HCT116 (cell line): ENCODE measurements around the gene RAP2A. TPM values are rescaled to one million over a fixed set of nuclear protein-coding genes. Genes with fewer than 3 reads are reported as not detected.

Experiments used
- ATAC-seq: fragments of 200-7000 bp; cut with Tn5 transposase; 2 replicates; pipeline ENCODE4 v1.9.1; 2020; ENCODE audit warnings: mild to moderate bottlenecking, moderate library complexity
- BruUV-seq: library from RNA; stranded (reverse); fragments of 400-500 nt; replicated peaks from 2 replicates; lab custom pipeline; 2021; lab: Mats Ljungman, UMichigan
- CTCF ChIA-PET: fragments of 300-600 bp; sonication (Branson Sonifier 250); formaldehyde crosslinking; loops from one replicate; lab custom pipeline; 2021; ENCODE audit warnings: antibody characterized with exemption; lab: Charles Lee
- POLR2A ChIA-PET: fragments of 300-600, 350-600 bp; sonication (Branson Sonifier 250); formaldehyde crosslinking; loops from one replicate; lab custom pipeline; 2021; ENCODE audit warnings: antibody characterized with exemption; lab: Charles Lee
- RAD21 ChIA-PET, 2 experiments: fragments of 300-600 bp; sonication (Branson Sonifier 250); formaldehyde crosslinking; loops; one replicate each; lab custom pipeline; 2023; ENCODE audit warnings: low total read pairs in 2 of 2; ENCODE audit not compliant: uncharacterized antibody in 2 of 2, unreplicated experiment in 2 of 2, low non-redundant PET in 1 of 2; lab: Charles Lee
- DNase-seq: peaks from one replicate; pipeline ENCODE4 v3.0.0-alpha.2; 2010; ENCODE audit warnings: low read depth, low spot score
- H2AFZ ChIP-seq: fragments of 200-600 bp; shearing (Covaris generic), sonication (generic); 2 replicates; pipeline ENCODE4 v1.6.1; 2017; ENCODE audit warnings: low read depth, mixed run types, mixed read lengths, antibody characterized with exemption, low read length; ENCODE audit not compliant: poor library complexity, severe bottlenecking
- H3K27ac ChIP-seq: 2 replicates; pipeline ENCODE4 v1.5.1; 2012; ENCODE audit warnings: low read depth, low read length
- H3K27me3 ChIP-seq: fragments of 200-600 bp; sonication (generic); 2 replicates; pipeline ENCODE4 v1.6.1; 2016; ENCODE audit warnings: mixed run types, low read length, mixed read lengths; ENCODE audit not compliant: insufficient read depth
- H3K36me3 ChIP-seq, 2 experiments: fragments of 200-500 bp in 1 of 2; fragments of 200-600 bp in 1 of 2; sonication (Bioruptor generic) in 1 of 2; sonication (generic) in 1 of 2; 2 replicates each; pipeline versions ENCODE4 v1.5.1 to v1.6.1; 2014 to 2016; ENCODE audit warnings: low read length in 2 of 2, inconsistent platforms in 1 of 2, mixed read lengths in 1 of 2, mixed run types in 1 of 2; ENCODE audit not compliant: insufficient read depth in 2 of 2, control insufficient read depth in 1 of 2
- H3K4me1 ChIP-seq, 2 experiments: fragments of 200-600 bp in 1 of 2; sonication (generic) in 1 of 2; 2 replicates each; pipeline versions ENCODE4 v1.5.1 to v1.6.1; 2012 to 2017; ENCODE audit warnings: low read length in 2 of 2, inconsistent platforms in 1 of 2, mild to moderate bottlenecking in 1 of 2, mixed read lengths in 1 of 2, mixed run types in 1 of 2, moderate library complexity in 1 of 2; ENCODE audit not compliant: insufficient read depth in 2 of 2, control insufficient read depth in 1 of 2
- H3K4me2 ChIP-seq: fragments of 200-600 bp; sonication (generic); 2 replicates; pipeline ENCODE4 v1.6.1; 2017; ENCODE audit warnings: mixed run types, low read length, mixed read lengths
- H3K4me3 ChIP-seq, 2 experiments: fragments of 200-600 bp in 1 of 2; sonication (generic) in 1 of 2; replicated peaks in 1 of 2; 2 replicates each; pipeline ENCODE4 v1.5.1; 2011 to 2016; ENCODE audit warnings: low read length in 2 of 2, control low read depth in 1 of 2, low read depth in 1 of 2, mild to moderate bottlenecking in 1 of 2, mixed read lengths in 1 of 2, mixed run types in 1 of 2
- H3K79me2 ChIP-seq: fragments of 200-600 bp; sonication (generic); 2 replicates; pipeline ENCODE4 v1.6.1; 2017; ENCODE audit warnings: mild to moderate bottlenecking, mixed run types, low read length, moderate library complexity, mixed read lengths; ENCODE audit not compliant: insufficient read depth
- H3K9ac ChIP-seq: fragments of 200-600 bp; sonication (generic); 2 replicates; pipeline ENCODE4 v1.6.1; 2016; ENCODE audit warnings: low read length, mixed read lengths
- H3K9me2 ChIP-seq: fragments of 200-600 bp; sonication (generic), shearing (Covaris generic); 2 replicates; pipeline ENCODE4 v1.6.1; 2017; ENCODE audit warnings: mixed run types, mild to moderate bottlenecking, moderate library complexity; ENCODE audit not compliant: insufficient read depth
- H3K9me3 ChIP-seq, 2 experiments: fragments of 200-500 bp in 1 of 2; fragments of 200-600 bp in 1 of 2; sonication (Bioruptor generic) in 1 of 2; sonication (generic) in 1 of 2; 2 replicates each; pipeline ENCODE4 v1.6.1; 2014 to 2017; ENCODE audit warnings: low read length in 2 of 2, mixed read lengths in 2 of 2, inconsistent platforms in 1 of 2, low read depth in 1 of 2, mild to moderate bottlenecking in 1 of 2, mixed run types in 1 of 2, moderate library complexity in 1 of 2; ENCODE audit not compliant: control insufficient read depth in 1 of 2, insufficient read depth in 1 of 2
- H4K20me1 ChIP-seq: fragments of 200-600 bp; sonication (generic), shearing (Covaris generic); 2 replicates; pipeline ENCODE4 v1.6.1; 2017; ENCODE audit warnings: mixed run types, mild to moderate bottlenecking, moderate library complexity; ENCODE audit not compliant: insufficient read depth
- EGR1 ChIP-seq: IDR thresholded peaks from 2 replicates; pipeline ENCODE4 v1.6.1; 2012; ENCODE audit warnings: low read depth
- ELF1 ChIP-seq: IDR thresholded peaks from 2 replicates; pipeline ENCODE4 v1.6.1; 2012; ENCODE audit warnings: low read depth, borderline replicate concordance
- EZH2phosphoT487 ChIP-seq: fragments of 200-600 bp; IDR thresholded peaks from 2 replicates; pipeline ENCODE4 v1.6.1; 2018; ENCODE audit warnings: antibody characterized with exemption, borderline replicate concordance
- FOSL1 ChIP-seq: IDR thresholded peaks from 2 replicates; pipeline ENCODE4 v1.6.1; 2012; ENCODE audit warnings: low read depth
- JUND ChIP-seq: IDR thresholded peaks from 2 replicates; pipeline ENCODE4 v1.6.1; 2012
- POLR2AphosphoS5 ChIP-seq: IDR thresholded peaks from 2 replicates; pipeline ENCODE4 v1.6.1; 2011; ENCODE audit warnings: mild to moderate bottlenecking, low read depth, low read length, moderate library complexity
- REST ChIP-seq: IDR thresholded peaks from 2 replicates; pipeline ENCODE4 v1.6.1; 2012; ENCODE audit warnings: low read depth
- YY1 ChIP-seq: IDR thresholded peaks from 2 replicates; pipeline ENCODE4 v1.6.1; 2011; ENCODE audit warnings: low read length, low read depth, moderate library complexity, mild to moderate bottlenecking; ENCODE audit not compliant: insufficient replicate concordance; ENCODE audit errors: extremely low read depth
- ZBTB33 ChIP-seq: IDR thresholded peaks from 2 replicates; pipeline ENCODE4 v1.6.1; 2011; ENCODE audit warnings: mild to moderate bottlenecking, low read length, moderate library complexity; ENCODE audit not compliant: insufficient replicate concordance; ENCODE audit errors: extremely low read depth
- intact Hi-C: fragments of 100-400 bp; cut with micrococcal nuclease; formaldehyde crosslinking; loops from 2 replicates; pipeline ENCODE4 v1.10.0; 2022
- total RNA-seq: library from RNA; stranded (reverse); gene quantifications from one replicate; pipeline ENCODE4 v1.2.1, GENCODE V29; 2021; ENCODE audit not compliant: unreplicated experiment

The RAP2A gene
- total RNA-seq, 1 experiment from 2014 or later = 27.6 TPM

DNA sequence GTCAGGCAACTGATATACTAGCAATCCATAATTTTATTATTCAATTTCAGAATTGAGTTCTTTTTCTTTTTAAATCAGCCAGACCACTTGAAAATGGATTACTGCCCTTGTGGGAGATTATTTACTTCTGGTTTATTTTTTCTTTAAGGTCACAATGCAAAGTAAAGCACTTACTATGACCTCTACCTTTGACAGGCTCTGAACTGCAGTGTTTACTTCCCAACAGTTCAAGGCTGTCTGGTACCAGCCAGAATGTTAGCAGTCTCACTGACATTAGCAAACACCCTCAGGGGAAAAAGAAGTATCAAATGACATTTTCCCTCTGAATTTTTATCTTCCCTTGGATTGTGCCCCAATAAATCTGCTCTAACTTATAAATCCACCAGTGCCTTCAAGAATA is 57.5 kb downstream of the RAP2A start (continued):
- no peak for TF ChIP-seq EZH2phosphoT487
- TF ChIP-seq POLR2AphosphoS5 = no peak

DNA sequence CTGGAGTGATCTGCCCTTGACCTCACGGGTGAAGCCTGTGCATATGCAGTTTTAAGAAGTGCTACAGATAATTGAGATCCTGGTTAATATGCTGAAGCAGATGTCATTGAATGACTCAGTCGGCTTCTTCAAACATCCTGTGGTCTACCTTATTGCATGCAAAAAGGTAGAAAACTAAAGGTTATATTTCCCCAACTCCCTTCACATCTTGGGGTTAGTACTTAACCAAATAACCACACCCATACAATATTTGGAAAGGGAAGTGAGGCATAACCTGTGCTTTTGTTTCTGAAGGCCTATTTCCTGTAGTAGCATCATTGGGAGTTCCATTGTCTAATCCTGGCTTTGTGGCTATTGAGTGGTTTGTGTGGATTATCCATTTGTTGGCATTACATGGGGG is 58.3 kb downstream of the RAP2A start:
- no peaks in the 10 kb centered on the region for H3K36me3 ChIP-seq
- no peaks in the 10 kb centered on the region for H3K27me3 ChIP-seq
- BruUV-seq = no TSS peak
- no peak overlapping the region for H3K9ac ChIP-seq
- intact Hi-C loops = no loop called here
- H3K79me2 ChIP-seq = no peaks in the 10 kb centered on the region
- no peak overlapping the region for H3K4me2 ChIP-seq
- no peaks in the 10 kb centered on the region for H3K4me1 ChIP-seq
- ChIA-PET RAD21 (no interaction called here), POLR2A (no interaction called here), CTCF (no interaction called here)
- H4K20me1 ChIP-seq = no peaks in the 10 kb centered on the region
- H2AFZ ChIP-seq = no peak overlapping the region
- no peak overlapping the region for H3K4me3 ChIP-seq
- TF ChIP-seq REST (no peak), FOSL1 (no peak), JUND (no peak), ELF1 (no peak), EZH2phosphoT487 (no peak), YY1 (no peak), EGR1 (no peak), ZBTB33 (no peak)
- ATAC-seq = no peak
- peaks cover 0 to 4% of the 10 kb centered on the region in 2 experiments; a peak in 1 of 4 replicates for H3K9me3 ChIP-seq
- no peaks in the 10 kb centered on the region for H3K9me2 ChIP-seq
- no peak overlapping the region for H3K27ac ChIP-seq
- DNase-seq = no peak
